IPS DF 4.7 (cell line): ENCODE measurements around the gene SATB2.

ENCODE experiments used
- DNase-seq: peaks from one replicate; pipeline ENCODE4 v3.0.0-alpha.2; 2013; ENCODE audit warnings: low spot score; ENCODE audit errors: extremely low read depth

SATB2 gene

GRCh38 chr2:199452260-199452990 lies 5.3 kb downstream of the SATB2 start:
- DNase-seq = no peak

- no peak for DNase-seq
Measured at GRCh38 chr2:199449956-199450355, 7.8 kb downstream of the SATB2 start.

- DNase-seq = no peak
Measured at GRCh38 chr2:199449455-199449854, 8.3 kb downstream of the SATB2 start.

- DNase-seq = no peak
Measured at GRCh38 chr2:199446996-199447576, 10.7 kb downstream of the SATB2 start.

- no peak for DNase-seq
Measured at GRCh38 chr2:199444749-199445148, 13.0 kb downstream of the SATB2 start.

- DNase-seq = no peak
Measured at GRCh38 chr2:199443589-199444130, 14.1 kb downstream of the SATB2 start.

GRCh38 chr2:199442173-199442572 lies 15.6 kb downstream of the SATB2 start:
- no peak for DNase-seq

GRCh38 chr2:199441759-199442158 lies 16.0 kb downstream of the SATB2 start:
- DNase-seq = no peak

GRCh38 chr2:199440118-199440517 lies 17.6 kb downstream of the SATB2 start:
- no peak for DNase-seq

GRCh38 chr2:199439542-199439941 lies 18.2 kb downstream of the SATB2 start:
- no peak for DNase-seq

GRCh38 chr2:199439066-199439465 lies 18.7 kb downstream of the SATB2 start:
- DNase-seq = no peak

- DNase-seq = no peak
Measured at GRCh38 chr2:199434555-199434954, 23.2 kb downstream of the SATB2 start.

GRCh38 chr2:199433204-199433832 lies 24.4 kb downstream of the SATB2 start:
- DNase-seq = no peak

- no peak for DNase-seq
Measured at GRCh38 chr2:199431746-199432213, 26.0 kb downstream of the SATB2 start.

GRCh38 chr2:199430214-199430613 lies 27.5 kb downstream of the SATB2 start:
- no peak for DNase-seq

- no peak for DNase-seq
Measured at GRCh38 chr2:199428291-199428690, 29.4 kb downstream of the SATB2 start.

GRCh38 chr2:199424160-199424559 lies 33.6 kb downstream of the SATB2 start:
- no peak for DNase-seq

- no peak for DNase-seq
Measured at GRCh38 chr2:199419428-199419827, 38.3 kb downstream of the SATB2 start.

- no peak for DNase-seq
Measured at GRCh38 chr2:199414465-199414864, 43.3 kb downstream of the SATB2 start.

GRCh38 chr2:199414001-199414400 lies 43.7 kb downstream of the SATB2 start:
- no peak for DNase-seq

GRCh38 chr2:199409759-199410529 lies 47.8 kb downstream of the SATB2 start:
- no peak for DNase-seq

- DNase-seq = no peak
Measured at GRCh38 chr2:199407421-199407820, 50.3 kb downstream of the SATB2 start.
